HepG2 (cell line): ENCODE measurements around the gene IRGQ. TPM values are rescaled to one million over a fixed set of nuclear protein-coding genes. Genes with fewer than 3 reads are reported as not detected.

Experiments
- ETV5 ChIP-seq: IDR thresholded peaks from 2 replicates; pipeline ENCODE4 v1.6.1; 2018; ENCODE audit warnings: missing biosample characterization, missing genetic modification reagents, inconsistent platforms, borderline replicate concordance
- HNRNPUL1 ChIP-seq: fragments of 200-400 bp; formaldehyde crosslinking; IDR thresholded peaks from 2 replicates; pipeline ENCODE4 v1.6.1; 2017; ENCODE audit warnings: low read depth, mild to moderate bottlenecking, low read length, moderate library complexity
- IRF9 ChIP-seq: sonication (generic); formaldehyde crosslinking; IDR thresholded peaks from 2 replicates; pipeline ENCODE4 v1.8.0; 2022; ENCODE audit warnings: missing genetic modification reagents, mild to moderate bottlenecking, borderline replicate concordance
- MAFG ChIP-seq: sonication (generic); formaldehyde crosslinking; IDR thresholded peaks from 2 replicates; pipeline ENCODE4 v1.5.1; 2020; ENCODE audit warnings: mild to moderate bottlenecking, missing genetic modification reagents
- PHF8 ChIP-seq: sonication (generic); formaldehyde crosslinking; IDR thresholded peaks from 2 replicates; pipeline ENCODE4 v1.5.0; 2020; ENCODE audit warnings: missing genetic modification reagents
- THAP8 ChIP-seq: sonication (generic); formaldehyde crosslinking; IDR thresholded peaks from 2 replicates; pipeline ENCODE4 v1.5.1; 2020; ENCODE audit warnings: missing genetic modification reagents, mild to moderate bottlenecking, borderline replicate concordance
- THRA ChIP-seq: sonication (generic); formaldehyde crosslinking; IDR thresholded peaks from 2 replicates; pipeline ENCODE4 v1.4.0; 2020; ENCODE audit warnings: missing genetic modification reagents, borderline replicate concordance
- ZBTB3 ChIP-seq: sonication (generic); formaldehyde crosslinking; IDR thresholded peaks from 2 replicates; pipeline ENCODE4 v1.4.0; 2020; ENCODE audit warnings: low read depth, mild to moderate bottlenecking, moderate library complexity, missing genetic modification reagents, borderline replicate concordance
- ZBTB8A ChIP-seq: sonication (generic); formaldehyde crosslinking; IDR thresholded peaks from 2 replicates; pipeline ENCODE4 v1.4.0; 2020; ENCODE audit warnings: mild to moderate bottlenecking, low read depth, missing genetic modification reagents, borderline replicate concordance
- ZHX2 ChIP-seq, 2 experiments: sonication (generic) in 1 of 2; formaldehyde crosslinking in 1 of 2; IDR thresholded peaks; 2 replicates each; pipeline versions ENCODE4 v1.6.1 to v1.9.0; 2014 to 2022; ENCODE audit warnings: antibody characterized with exemption in 1 of 2, borderline replicate concordance in 1 of 2, inconsistent platforms in 1 of 2, low read depth in 1 of 2, missing genetic modification reagents in 1 of 2
- ZNF142 ChIP-seq: sonication (generic); formaldehyde crosslinking; IDR thresholded peaks from 2 replicates; pipeline ENCODE4 v1.4.0; 2020; ENCODE audit warnings: missing genetic modification reagents
- ZNF616 ChIP-seq: sonication (generic); formaldehyde crosslinking; IDR thresholded peaks from 2 replicates; pipeline ENCODE4 v1.5.0; 2020; ENCODE audit warnings: low read depth, mild to moderate bottlenecking, missing genetic modification reagents
- polyA plus RNA-seq, 8 experiments: library from polyadenylated mRNA; depleted of rRNA in 3 of 8; stranded (reverse) in 7 of 8; unstranded in 1 of 8; fragments of >200 nt; fragmentation: Illumina TruSeq in 4 of 8; extraction: Trizol in 4 of 8; gene quantifications; 2 replicates each; pipeline versions ENCODE4 v1.2.1 to v1.2.3, GENCODE V29; 2011 to 2016; ENCODE audit warnings: low read depth in 4 of 8, missing spikeins in 1 of 8, mixed read lengths in 1 of 8; ENCODE audit not compliant: insufficient read depth in 1 of 8
- total RNA-seq, 5 experiments: library from RNA; depleted of rRNA; stranded (reverse); fragments of >200 nt; fragmentation: Illumina TruSeq; extraction: Trizol; gene quantifications; 2 replicates each; pipeline ENCODE4 v1.2.3, GENCODE V29; 2016; ENCODE audit warnings: low read depth in 1 of 5

IRGQ gene
- total and polyA plus RNA-seq, 2 of the 13 experiments (the other 11 are each of a cell fraction or from before 2014, with no cell fraction given), result 11.6 to 12.4 TPM

GRCh38 chr19:43634872-43635560 lies 39.1 kb upstream of the IRGQ start (continued):
- TF ChIP-seq ZHX2 (IDR thresholded peaks at IDR 0.05; ENCODE audit: low read depth) (no peak), ZHX2 (CRISPR knock-in tag; IDR thresholded peaks at IDR 0.05; ENCODE audit: borderline replicate concordance) (no peak), ZNF142 (CRISPR knock-in tag) (no peak), THAP8 (CRISPR knock-in tag) (no peak), MAFG (peak; percentile 84; the same call in 1 of the 2 replicates), ZBTB8A (CRISPR knock-in tag) (no peak), THRA (0 out of 2 replicates have a peak, but pooled peaks have one; percentile 19), IRF9 (CRISPR knock-in tag) (no peak), ZBTB3 (CRISPR knock-in tag) (no peak), ETV5 (CRISPR knock-in tag) (peak; percentile 25; the same call in 1 of the 2 replicates), HNRNPUL1 (no peak), ZNF616 (CRISPR knock-in tag) (no peak), PHF8 (no peak)
